GM21717 (cell line): ENCODE measurements around the gene ADAM23.

Source experiments
- ATAC-seq: cut with Tn5 transposase; IDR thresholded peaks from one replicate; pipeline ENCODE4 v1.9.1; 2021; ENCODE audit warnings: mild to moderate bottlenecking, moderate library complexity; ENCODE audit not compliant: unreplicated experiment

The ADAM23 gene

DNA sequence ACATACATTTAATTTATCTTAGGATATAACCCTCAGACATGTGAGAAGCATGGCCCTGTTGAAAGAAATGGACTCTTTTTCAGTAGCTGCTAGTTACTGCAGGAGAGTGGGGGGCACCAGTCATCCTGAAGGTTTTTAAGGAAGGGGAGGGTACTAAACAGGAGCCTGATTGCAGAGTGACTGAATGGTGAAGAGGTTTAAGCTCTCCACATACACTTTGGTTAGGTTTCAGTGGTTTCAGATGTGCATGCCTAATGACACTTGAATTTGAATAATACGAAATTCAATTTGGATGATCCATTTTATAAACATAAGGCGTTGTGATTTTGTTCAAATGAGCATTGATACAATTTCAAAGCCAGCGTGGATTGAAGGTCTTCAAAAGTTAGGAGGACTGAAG lies 188.0 kb downstream of the ADAM23 start:
- ATAC-seq, result no peak

DNA sequence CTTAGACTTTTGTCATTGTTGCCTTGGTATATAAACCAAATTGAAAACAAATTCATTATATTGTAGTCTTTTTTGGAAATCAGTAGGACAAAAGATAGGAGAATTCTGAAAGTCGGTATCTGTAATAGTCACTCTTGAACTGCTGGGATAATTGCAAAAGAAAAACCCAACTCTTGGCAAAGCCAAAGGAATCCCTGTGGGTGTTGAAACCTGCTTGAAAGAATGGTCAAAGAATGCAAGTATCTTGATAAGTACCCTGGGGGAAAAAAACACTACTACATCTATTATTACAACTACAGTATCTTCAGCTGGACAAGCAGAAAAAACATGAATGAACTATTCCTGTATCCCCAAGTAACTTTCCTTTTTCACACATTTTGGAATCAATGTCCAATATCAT lies 191.7 kb downstream of the ADAM23 start:
- ATAC-seq, result no peak

DNA sequence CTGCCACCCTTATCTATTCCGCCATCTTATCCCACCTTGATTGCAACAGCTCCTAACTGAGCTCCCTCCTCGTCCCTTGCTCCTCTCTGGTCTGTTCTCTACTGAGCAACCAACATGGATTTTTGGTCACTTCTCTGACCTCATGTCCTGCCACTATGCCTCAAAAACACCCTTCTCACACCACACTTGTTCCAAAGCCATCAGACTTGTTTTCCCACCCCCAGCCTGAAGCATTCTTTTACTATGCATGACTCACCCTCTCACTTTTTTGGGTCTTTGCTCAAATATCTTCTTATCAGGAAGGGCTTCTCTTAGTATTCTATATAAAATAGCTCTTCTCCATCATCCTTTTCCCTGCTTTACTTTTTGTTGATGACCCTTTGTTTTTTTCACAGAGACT lies 196.3 kb downstream of the ADAM23 start:
- no peak for ATAC-seq

DNA sequence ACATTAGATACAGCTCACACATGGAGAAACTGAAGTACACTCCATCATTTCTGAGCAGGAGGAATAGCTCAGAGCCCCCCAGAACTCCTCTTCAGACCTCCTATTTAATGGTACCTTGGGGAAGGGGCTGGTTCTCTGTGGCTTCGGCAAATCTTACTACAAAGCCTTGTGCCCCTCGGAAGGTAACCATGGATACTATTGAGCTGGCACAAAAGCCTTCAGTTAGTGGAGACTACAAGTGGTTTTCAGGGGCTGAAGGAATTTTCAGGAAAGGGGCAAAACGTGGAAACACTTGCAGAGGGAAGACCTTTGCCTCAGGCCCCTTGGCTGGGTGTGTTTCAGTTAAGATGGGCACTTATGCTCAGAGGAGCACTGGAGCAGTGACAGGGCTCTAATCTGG lies 197.9 kb downstream of the ADAM23 start:
- no peak for ATAC-seq

DNA sequence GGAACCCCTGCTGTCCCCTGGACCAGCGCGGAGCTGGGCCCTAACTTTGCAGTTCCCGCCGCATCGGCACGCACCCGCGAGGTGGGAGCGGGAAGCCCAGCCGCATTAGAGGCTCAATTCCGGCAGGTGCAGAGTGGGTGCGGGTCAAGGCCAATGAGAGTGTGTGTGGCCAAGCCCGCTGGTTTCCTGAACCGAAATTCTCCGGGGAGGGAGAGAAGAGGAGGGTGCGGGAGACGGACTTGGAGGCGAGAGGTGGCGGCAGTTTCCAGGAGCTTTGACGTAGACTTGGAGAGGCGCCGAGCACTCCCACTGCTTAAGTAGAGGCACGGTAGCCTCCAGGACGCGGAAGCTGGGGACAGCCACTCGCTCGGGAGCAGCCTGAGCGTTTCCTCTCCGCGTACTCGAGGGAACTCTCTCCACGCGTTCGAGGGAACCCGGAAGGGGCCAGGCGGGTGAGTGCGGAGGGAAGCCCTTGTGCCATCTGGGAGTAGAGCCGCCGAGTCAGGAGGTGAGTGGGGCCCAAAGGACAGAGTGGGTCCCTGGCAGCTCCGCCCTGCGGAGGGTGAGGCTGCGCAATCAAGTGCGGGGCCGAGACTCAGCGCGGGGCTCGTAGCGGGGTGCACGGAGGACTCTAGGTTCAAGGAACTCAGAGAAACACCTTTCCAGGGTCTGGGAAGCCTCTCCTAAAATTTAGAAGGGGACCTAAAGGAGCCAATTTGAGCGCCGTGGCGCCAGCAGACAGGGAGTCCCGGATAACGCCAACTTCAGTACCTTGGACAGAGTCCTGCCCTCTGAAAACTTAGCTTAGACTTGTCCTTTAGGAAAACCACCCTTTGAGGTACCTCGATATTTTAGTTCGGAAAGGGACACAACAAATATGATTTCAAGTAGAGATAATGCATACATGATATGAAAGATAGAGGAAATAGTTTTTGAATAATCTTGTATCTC lies 199.0 kb downstream of the ADAM23 start, which contains the start of gene FAM237A:
Gene FAM237A, plus strand, starts transcription at position 413 of the 951 bp plus-strand sequence. CDS start 1,750 bp downstream, outside the sequence.
- ATAC-seq, result no peak

DNA sequence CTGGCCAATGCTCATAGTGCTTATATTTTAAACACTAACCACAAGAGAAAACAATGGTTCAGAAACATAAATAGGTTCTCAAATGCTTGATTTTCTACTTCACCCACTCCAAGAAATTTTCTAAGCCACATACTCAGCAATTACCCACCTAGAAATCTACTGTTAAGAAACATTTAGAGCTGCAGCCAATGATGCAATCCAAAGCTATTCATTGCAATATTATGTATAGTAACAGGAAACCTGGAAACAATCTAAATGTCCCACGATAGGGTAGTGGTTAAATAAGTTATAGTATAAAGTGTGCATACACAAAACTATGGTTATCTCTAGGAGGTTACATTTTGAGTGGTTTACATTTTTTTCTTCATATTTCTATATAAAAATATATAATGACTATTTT lies 204.7 kb downstream of the ADAM23 start:
- no peak for ATAC-seq

DNA sequence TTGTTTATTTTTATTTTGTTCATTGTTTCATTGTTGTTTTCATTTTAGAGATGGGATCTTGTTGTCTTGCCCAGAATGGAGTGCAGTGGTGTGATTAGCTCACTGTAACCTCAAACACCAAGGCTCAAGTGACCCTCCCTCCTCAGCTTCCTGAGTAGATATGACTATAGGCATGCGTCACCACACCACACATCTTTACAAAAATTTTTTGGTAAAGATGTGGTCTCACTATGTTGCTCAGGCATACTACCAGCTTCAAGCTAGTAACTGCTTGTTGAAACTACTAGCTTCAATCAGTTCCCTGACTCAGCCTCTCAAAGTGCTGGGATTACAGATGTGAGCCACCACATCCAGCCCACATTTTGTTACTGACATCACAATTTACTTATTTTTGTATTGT lies 213.8 kb downstream of the ADAM23 start:
- no peak for ATAC-seq

DNA sequence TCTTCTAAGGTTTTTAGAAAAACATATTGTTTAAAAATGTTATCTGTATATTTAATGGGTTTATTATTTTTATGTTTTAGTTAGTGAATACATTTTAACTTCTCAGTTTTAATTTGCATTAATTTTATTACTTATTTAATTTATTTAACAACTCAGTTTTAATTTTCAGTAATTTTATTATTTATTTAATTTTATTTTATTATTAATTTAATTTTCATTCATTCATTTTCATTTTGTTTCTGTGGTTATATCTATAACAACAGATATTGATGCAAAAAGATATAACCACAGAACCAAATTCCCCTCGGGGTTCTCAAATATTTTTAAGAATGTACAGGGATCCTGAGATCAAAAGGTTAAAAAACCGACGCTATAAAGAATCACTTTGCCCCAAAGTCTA lies 221.9 kb downstream of the ADAM23 start:
- ATAC-seq, result no peak
